H9 (cell line): ENCODE measurements around the gene MAMDC4. TPM values are rescaled to one million over a fixed set of nuclear protein-coding genes. Genes with fewer than 3 reads are reported as not detected.

Experiments used
- DNase-seq: peaks from one replicate; pipeline ENCODE4 v3.0.0-alpha.2; 2017
- H2AFZ ChIP-seq: one replicate; pipeline ENCODE4 v1.6.1; 2013; ENCODE audit warnings: mild to moderate bottlenecking, low read length, control low read depth, moderate library complexity
- H2AK5ac ChIP-seq: 2 replicates; pipeline ENCODE4 v1.6.1; 2013; ENCODE audit warnings: low read length, control low read depth, mixed read lengths; ENCODE audit not compliant: insufficient read length
- H2BK120ac ChIP-seq: one replicate; pipeline ENCODE4 v1.6.1; 2013; ENCODE audit warnings: low read depth, mild to moderate bottlenecking, low read length, control low read depth, inconsistent platforms; ENCODE audit not compliant: poor library complexity, severe bottlenecking
- H2BK12ac ChIP-seq: 2 replicates; pipeline ENCODE4 v1.6.1; 2013; ENCODE audit warnings: low read length, control low read depth, mixed read lengths, low read depth; ENCODE audit not compliant: insufficient read length
- H2BK15ac ChIP-seq: 2 replicates; pipeline ENCODE4 v1.6.1; 2013; ENCODE audit warnings: low read depth, low read length, control low read depth
- H2BK20ac ChIP-seq: one replicate; pipeline ENCODE4 v1.6.1; 2013; ENCODE audit warnings: low read depth, mild to moderate bottlenecking, low read length, control low read depth, inconsistent platforms; ENCODE audit not compliant: poor library complexity, severe bottlenecking
- H2BK5ac ChIP-seq: 2 replicates; pipeline ENCODE4 v1.6.1; 2013; ENCODE audit warnings: low read length, control low read depth, mixed read lengths; ENCODE audit not compliant: insufficient read length
- H3K14ac ChIP-seq: 2 replicates; pipeline ENCODE4 v1.6.1; 2013; ENCODE audit warnings: low read length, control low read depth; ENCODE audit not compliant: insufficient read depth
- H3K18ac ChIP-seq: 2 replicates; pipeline ENCODE4 v1.6.1; 2013; ENCODE audit warnings: low read depth, mild to moderate bottlenecking, mixed read lengths, low read length, control low read depth; ENCODE audit not compliant: insufficient read length
- H3K23ac ChIP-seq: 2 replicates; pipeline ENCODE4 v1.6.1; 2013; ENCODE audit warnings: low read length, control low read depth, mixed read lengths, low read depth; ENCODE audit not compliant: insufficient read length
- H3K23me2 ChIP-seq: 2 replicates; pipeline ENCODE4 v1.6.1; 2013; ENCODE audit warnings: low read depth, mild to moderate bottlenecking, mixed read lengths, low read length, control low read depth; ENCODE audit not compliant: insufficient read length, poor library complexity, severe bottlenecking
- H3K27ac ChIP-seq: 2 replicates; pipeline ENCODE4 v1.5.1; 2013; ENCODE audit warnings: low read length, control low read depth, mixed read lengths, low read depth; ENCODE audit not compliant: insufficient read length
- H3K27me3 ChIP-seq: 2 replicates; pipeline ENCODE4 v1.6.1; 2013; ENCODE audit warnings: low read length, control low read depth, inconsistent platforms; ENCODE audit not compliant: insufficient read depth
- H3K4ac ChIP-seq: 2 replicates; pipeline ENCODE4 v1.6.1; 2013; ENCODE audit warnings: low read depth, mild to moderate bottlenecking, control low read depth, inconsistent platforms, low read length, moderate library complexity
- H3K4me1 ChIP-seq: 2 replicates; pipeline ENCODE4 v1.6.1; 2013; ENCODE audit warnings: low read length, control low read depth, inconsistent platforms; ENCODE audit not compliant: insufficient read depth
- H3K4me2 ChIP-seq: 2 replicates; pipeline ENCODE4 v1.6.1; 2013; ENCODE audit warnings: low read length, control low read depth, mixed read lengths; ENCODE audit not compliant: insufficient read length, insufficient read depth
- H3K56ac ChIP-seq: 2 replicates; pipeline ENCODE4 v1.6.1; 2013; ENCODE audit warnings: low read depth, mild to moderate bottlenecking, mixed read lengths, low read length, control low read depth; ENCODE audit not compliant: insufficient read length
- H3K79me1 ChIP-seq: 2 replicates; pipeline ENCODE4 v1.6.1; 2013; ENCODE audit warnings: low read depth, mild to moderate bottlenecking, moderate library complexity, low read length, control low read depth, inconsistent platforms; ENCODE audit not compliant: insufficient read depth, poor library complexity, severe bottlenecking
- H3K79me2 ChIP-seq: 2 replicates; pipeline ENCODE4 v1.6.1; 2013; ENCODE audit warnings: low read length, control low read depth, inconsistent platforms; ENCODE audit not compliant: insufficient read depth
- H3K9ac ChIP-seq: 2 replicates; pipeline ENCODE4 v1.6.1; 2013; ENCODE audit warnings: low read length, control low read depth, mixed read lengths; ENCODE audit not compliant: insufficient read length; ENCODE audit errors: extremely low read depth
- H3K9me3 ChIP-seq: one replicate; pipeline ENCODE4 v1.6.1; 2013; ENCODE audit warnings: low read depth, low read length, inconsistent platforms; ENCODE audit not compliant: control insufficient read depth
- H3T11ph ChIP-seq: one replicate; pipeline ENCODE4 v1.6.1; 2013; ENCODE audit warnings: mild to moderate bottlenecking, low read length, control low read depth, inconsistent platforms
- H4K20me1 ChIP-seq: one replicate; pipeline ENCODE4 v1.6.1; 2013; ENCODE audit not compliant: control insufficient read depth, insufficient read length, insufficient read depth
- H4K5ac ChIP-seq: 2 replicates; pipeline ENCODE4 v1.6.1; 2013; ENCODE audit warnings: low read depth, mild to moderate bottlenecking, mixed read lengths, low read length, control low read depth; ENCODE audit not compliant: insufficient read length
- H4K8ac ChIP-seq: replicated peaks from 2 replicates; pipeline ENCODE4 v1.6.1; 2013; ENCODE audit warnings: low read length, control low read depth, mixed read lengths, low read depth; ENCODE audit not compliant: insufficient read length
- H4K91ac ChIP-seq: 2 replicates; pipeline ENCODE4 v1.6.1; 2013; ENCODE audit warnings: low read depth, mild to moderate bottlenecking, moderate library complexity, mixed read lengths, low read length, control low read depth; ENCODE audit not compliant: insufficient read length
- H3K27ac Mint-ChIP-seq, 3 experiments: 2 replicates in 2 of 3; 3 replicates in 1 of 3; pipeline ENCODE4 v1.8.0; 2020 to 2021; ENCODE audit warnings: mixed read lengths in 3 of 3, mild to moderate bottlenecking in 1 of 3, moderate library complexity in 1 of 3
- H3K27me3 Mint-ChIP-seq: 2 replicates; pipeline ENCODE4 v1.8.0; 2021; ENCODE audit warnings: low read depth, mild to moderate bottlenecking, moderate library complexity, mixed read lengths
- H3K36me3 Mint-ChIP-seq, 3 experiments: 2 replicates in 2 of 3; 3 replicates in 1 of 3; pipeline ENCODE4 v1.8.0; 2020 to 2021; ENCODE audit warnings: low read depth in 3 of 3, mixed read lengths in 3 of 3; ENCODE audit not compliant: insufficient read depth in 1 of 3
- H3K4me1 Mint-ChIP-seq, 2 experiments: 2 replicates each; pipeline ENCODE4 v1.8.0; 2020; ENCODE audit warnings: mixed read lengths in 2 of 2
- H3K4me3 Mint-ChIP-seq, 2 experiments: 2 replicates in 1 of 2; 3 replicates in 1 of 2; pipeline ENCODE4 v1.8.0; 2020 to 2021; ENCODE audit warnings: mild to moderate bottlenecking in 2 of 2, mixed read lengths in 2 of 2, moderate library complexity in 1 of 2
- H3K9me3 Mint-ChIP-seq, 2 experiments: 2 replicates in 1 of 2; 3 replicates in 1 of 2; pipeline ENCODE4 v1.8.0; 2020; ENCODE audit warnings: mild to moderate bottlenecking in 2 of 2, mixed read lengths in 2 of 2, moderate library complexity in 1 of 2
- WGBS: extraction: QIAGEN DNeasy Blood & Tissue Kit; methylation state at CpG from one replicate; pipeline ENCODE4 v1.1.7; 2013; ENCODE audit warnings: missing lambda C conversion rate, low lambda C conversion rate, mixed read lengths; ENCODE audit not compliant: insufficient read length; ENCODE audit errors: extremely low coverage; 5-methylcytosine and 5-hydroxymethylcytosine counted together
- total RNA-seq: library from RNA; stranded (reverse); gene quantifications from 2 replicates; pipeline ENCODE4 v1.2.1, GENCODE V29; 2021
- TF ChIP-seq, protein P1 (sequence below): fragments of 200-600 bp; sonication (generic); conservative IDR thresholded peaks from 3 replicates; pipeline ENCODE4 v1.8.0; 2021; ENCODE audit warnings: antibody characterized with exemption, mild to moderate bottlenecking

The MAMDC4 gene
- total RNA-seq, 1 experiment from 2014 or later: 9.2 TPM

DNA sequence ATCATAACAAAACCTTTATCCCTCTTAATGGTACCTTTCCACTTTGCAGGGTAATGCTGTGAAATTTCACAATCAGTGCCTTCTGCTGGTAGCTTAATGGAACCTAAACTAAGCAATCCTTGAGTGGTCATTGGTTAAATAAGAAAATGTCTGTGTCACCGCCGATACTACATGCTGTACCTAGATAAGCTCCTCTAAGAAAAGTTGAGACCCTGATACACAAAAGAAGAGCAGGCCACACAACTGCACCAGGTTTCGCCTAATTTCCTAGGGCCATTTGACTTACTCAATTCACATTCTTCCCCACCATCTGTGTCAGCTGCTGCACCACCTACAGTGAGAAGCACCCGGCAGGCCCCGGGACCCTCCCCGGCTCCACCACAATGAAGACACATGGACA, 23.0 kb downstream of the MAMDC4 start:
- Histone ChIP-seq H4K20me1 (no peaks in the 10 kb centered on the region), H2BK20ac (no peak overlapping the region), H3K23me2 (no peaks in the 10 kb centered on the region), H3K9ac (no peak overlapping the region), H4K91ac (no peak overlapping the region), H3K4me1 (no peaks in the 10 kb centered on the region), H2AK5ac (no peak overlapping the region), H3K79me2 (no peaks in the 10 kb centered on the region), H3K4ac (no peak overlapping the region), H3K4me2 (no peak overlapping the region), H3K9me3 (peaks cover 9% of the 10 kb centered on the region), H2BK120ac (no peak overlapping the region), H3T11ph (no peak overlapping the region), H4K8ac (no peak overlapping the region), H3K56ac (no peak overlapping the region), H2BK12ac (no peak overlapping the region), H3K27me3 (no peaks in the 10 kb centered on the region), H2BK15ac (no peak overlapping the region), H4K5ac (no peak overlapping the region), H2AFZ (no peak overlapping the region), H3K79me1 (no peaks in the 10 kb centered on the region), H3K23ac (no peak overlapping the region), H2BK5ac (no peak overlapping the region), H3K18ac (no peak overlapping the region), H3K14ac (no peak overlapping the region), H3K27ac (no peak overlapping the region)
- peaks cover 33% of the 10 kb centered on the region for H3K27me3 Mint-ChIP-seq
- H3K9me3 Mint-ChIP-seq: peaks cover 46 to 47% of the 10 kb centered on the region in 2 experiments
- TF ChIP-seq, protein P1, sequence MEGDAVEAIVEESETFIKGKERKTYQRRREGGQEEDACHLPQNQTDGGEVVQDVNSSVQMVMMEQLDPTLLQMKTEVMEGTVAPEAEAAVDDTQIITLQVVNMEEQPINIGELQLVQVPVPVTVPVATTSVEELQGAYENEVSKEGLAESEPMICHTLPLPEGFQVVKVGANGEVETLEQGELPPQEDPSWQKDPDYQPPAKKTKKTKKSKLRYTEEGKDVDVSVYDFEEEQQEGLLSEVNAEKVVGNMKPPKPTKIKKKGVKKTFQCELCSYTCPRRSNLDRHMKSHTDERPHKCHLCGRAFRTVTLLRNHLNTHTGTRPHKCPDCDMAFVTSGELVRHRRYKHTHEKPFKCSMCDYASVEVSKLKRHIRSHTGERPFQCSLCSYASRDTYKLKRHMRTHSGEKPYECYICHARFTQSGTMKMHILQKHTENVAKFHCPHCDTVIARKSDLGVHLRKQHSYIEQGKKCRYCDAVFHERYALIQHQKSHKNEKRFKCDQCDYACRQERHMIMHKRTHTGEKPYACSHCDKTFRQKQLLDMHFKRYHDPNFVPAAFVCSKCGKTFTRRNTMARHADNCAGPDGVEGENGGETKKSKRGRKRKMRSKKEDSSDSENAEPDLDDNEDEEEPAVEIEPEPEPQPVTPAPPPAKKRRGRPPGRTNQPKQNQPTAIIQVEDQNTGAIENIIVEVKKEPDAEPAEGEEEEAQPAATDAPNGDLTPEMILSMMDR: no peak
- no peak overlapping the region for H3K27ac Mint-ChIP-seq
- no CpG with 5 or more reads among the region's 6 CpGs for WGBS
- DNase-seq: no peak
- H3K4me1 Mint-ChIP-seq: no peaks in the 10 kb centered on the region
- H3K36me3 Mint-ChIP-seq: peaks cover 1 to 9% (median 8%) of the 10 kb centered on the region in 3 experiments; a peak in 5 of 7 replicates
- no peak overlapping the region for H3K4me3 Mint-ChIP-seq
